IMR-90 (cell line): ENCODE data around the gene PLEKHG5. TPM values are rescaled to one million over a fixed set of nuclear protein-coding genes. Genes with fewer than 3 reads are reported as not detected.

ENCODE experiments used
- ATAC-seq: fragments of 200-7000 bp; cut with Tn5 transposase; 2 replicates; pipeline ENCODE4 v1.9.1; 2020; ENCODE audit warnings: low read depth, mild to moderate bottlenecking, moderate library complexity
- BruUV-seq: library from RNA; stranded (reverse); fragments of 400-500 nt; replicated peaks from 2 replicates; lab custom pipeline; 2021; lab: Mats Ljungman, UMichigan
- CTCF ChIA-PET: fragments of 300-600 bp; formaldehyde crosslinking; extraction: SDS; loops from one replicate; lab custom pipeline; 2021; ENCODE audit warnings: antibody characterized with exemption; lab: Yijun Ruan, JAX
- POLR2A ChIA-PET: fragments of 300-600 bp; sonication (Branson Sonifier 250); formaldehyde crosslinking; loops from one replicate; lab custom pipeline; 2022; ENCODE audit warnings: antibody characterized with exemption; ENCODE audit not compliant: unreplicated experiment; lab: Charles Lee
- DNase-seq: peaks from one replicate; pipeline ENCODE4 v3.0.0; 2013
- H2AFZ ChIP-seq: replicated peaks from 2 replicates; pipeline ENCODE3; 2013; ENCODE audit warnings: low read length, mild to moderate bottlenecking; ENCODE audit not compliant: poor library complexity
- H2AK5ac ChIP-seq: 2 replicates; pipeline ENCODE4 v1.6.1; 2013; ENCODE audit warnings: low read depth, low read length, inconsistent platforms
- H2AK9ac ChIP-seq: replicated peaks from 2 replicates; pipeline ENCODE3; 2013; ENCODE audit warnings: mild to moderate bottlenecking, low read depth, low read length, moderate library complexity; ENCODE audit not compliant: poor library complexity
- H2BK120ac ChIP-seq: 2 replicates; pipeline ENCODE4 v1.6.1; 2013; ENCODE audit warnings: low read depth, low read length, inconsistent platforms
- H2BK15ac ChIP-seq: 3 replicates; pipeline ENCODE4 v1.6.1; 2013; ENCODE audit warnings: low read depth, low read length, inconsistent platforms
- H2BK20ac ChIP-seq: 2 replicates; pipeline ENCODE4 v1.6.1; 2013; ENCODE audit warnings: low read depth, mild to moderate bottlenecking, inconsistent platforms, low read length, moderate library complexity
- H2BK5ac ChIP-seq: 2 replicates; pipeline ENCODE4 v1.6.1; 2013; ENCODE audit warnings: mild to moderate bottlenecking, low read depth, low read length, inconsistent platforms; ENCODE audit not compliant: poor library complexity, severe bottlenecking
- H3K14ac ChIP-seq: replicated peaks from 2 replicates; pipeline ENCODE4 v1.6.1; 2013; ENCODE audit warnings: low read depth, low read length, inconsistent platforms
- H3K18ac ChIP-seq: 2 replicates; pipeline ENCODE4 v1.6.1; 2013; ENCODE audit warnings: low read depth, low read length, control low read depth
- H3K23ac ChIP-seq: 2 replicates; pipeline ENCODE4 v1.6.1; 2013; ENCODE audit warnings: low read depth, low read length, inconsistent platforms
- H3K27ac ChIP-seq: 2 replicates; pipeline ENCODE4 v1.5.1; 2013; ENCODE audit warnings: mild to moderate bottlenecking, control low read depth, low read length; ENCODE audit not compliant: insufficient read depth
- H3K27me3 ChIP-seq: 2 replicates; pipeline ENCODE4 v1.6.1; 2013; ENCODE audit warnings: low read length; ENCODE audit not compliant: control insufficient read depth, insufficient read depth
- H3K36me3 ChIP-seq: 2 replicates; pipeline ENCODE4 v1.6.1; 2013; ENCODE audit warnings: low read length, mixed read lengths; ENCODE audit not compliant: control insufficient read depth, insufficient read depth
- H3K4ac ChIP-seq: 2 replicates; pipeline ENCODE4 v1.6.1; 2013; ENCODE audit warnings: low read depth, low read length, inconsistent platforms
- H3K4me1 ChIP-seq: 2 replicates; pipeline ENCODE4 v1.6.1; 2013; ENCODE audit warnings: low read length, mixed read lengths; ENCODE audit not compliant: control insufficient read depth, insufficient read depth
- H3K4me2 ChIP-seq: 2 replicates; pipeline ENCODE4 v1.6.1; 2013; ENCODE audit warnings: low read depth, mild to moderate bottlenecking, control low read depth, low read length, moderate library complexity
- H3K4me3 ChIP-seq: 2 replicates; pipeline ENCODE4 v1.5.1; 2013; ENCODE audit warnings: low read depth, mild to moderate bottlenecking, control low read depth, low read length, moderate library complexity; ENCODE audit not compliant: insufficient read depth
- H3K56ac ChIP-seq: 2 replicates; pipeline ENCODE4 v1.6.1; 2013; ENCODE audit warnings: low read length, inconsistent platforms; ENCODE audit not compliant: insufficient read depth; ENCODE audit errors: extremely low read depth
- H3K79me1 ChIP-seq, 2 experiments: 2 replicates each; pipeline ENCODE4 v1.6.1; 2013; ENCODE audit warnings: low read length in 2 of 2, inconsistent platforms in 1 of 2, low read depth in 1 of 2
- H3K9ac ChIP-seq: 2 replicates; pipeline ENCODE4 v1.6.1; 2013; ENCODE audit warnings: low read depth, low read length, control low read depth
- H3K9me1 ChIP-seq: 2 replicates; pipeline ENCODE4 v1.6.1; 2013; ENCODE audit warnings: low read length, inconsistent platforms; ENCODE audit not compliant: insufficient read depth
- H3K9me3 ChIP-seq: 2 replicates; pipeline ENCODE4 v1.6.1; 2013; ENCODE audit warnings: low read length; ENCODE audit not compliant: control insufficient read depth, insufficient read depth
- H4K20me1 ChIP-seq: 2 replicates; pipeline ENCODE4 v1.6.1; 2013; ENCODE audit warnings: low read length, inconsistent platforms; ENCODE audit not compliant: insufficient read depth
- H4K5ac ChIP-seq: 2 replicates; pipeline ENCODE4 v1.6.1; 2013; ENCODE audit warnings: mild to moderate bottlenecking, low read depth, low read length, control low read depth
- H4K8ac ChIP-seq, 2 experiments: 2 replicates each; pipeline ENCODE4 v1.6.1; 2013; ENCODE audit warnings: low read depth in 2 of 2, low read length in 2 of 2, control low read depth in 1 of 2, inconsistent platforms in 1 of 2
- H4K91ac ChIP-seq: 2 replicates; pipeline ENCODE4 v1.6.1; 2013; ENCODE audit warnings: low read depth, low read length, inconsistent platforms; ENCODE audit not compliant: insufficient read depth
- CHD1 ChIP-seq: IDR thresholded peaks from 2 replicates; pipeline ENCODE4 v1.6.1; 2012; ENCODE audit warnings: low read depth, low read length, improper control_type of control experiment
- FOS ChIP-seq: fragments of 150-350 bp; IDR thresholded peaks from 2 replicates; pipeline ENCODE4 v1.6.1; 2016; ENCODE audit warnings: low read depth, low read length
- MAFK ChIP-seq: IDR thresholded peaks from 2 replicates; pipeline ENCODE4 v1.6.1; 2012; ENCODE audit warnings: low read depth, low read length, improper control_type of control experiment
- MAZ ChIP-seq: IDR thresholded peaks from 2 replicates; pipeline ENCODE4 v1.6.1; 2012; ENCODE audit warnings: low read depth, mild to moderate bottlenecking, low read length, improper control_type of control experiment, moderate library complexity, borderline replicate concordance
- MXI1 ChIP-seq: IDR thresholded peaks from 2 replicates; pipeline ENCODE4 v1.6.1; 2012; ENCODE audit warnings: low read depth, mild to moderate bottlenecking, low read length, moderate library complexity, borderline replicate concordance
- NFE2L2 ChIP-seq: fragments of 150-350 bp; IDR thresholded peaks from 2 replicates; pipeline ENCODE4 v1.6.1; 2016; ENCODE audit warnings: low read depth, mild to moderate bottlenecking, low read length
- RAD21 ChIP-seq: IDR thresholded peaks from 2 replicates; pipeline ENCODE4 v1.6.1; 2012; ENCODE audit warnings: low read length, improper control_type of control experiment
- RCOR1 ChIP-seq: IDR thresholded peaks from 2 replicates; pipeline ENCODE4 v1.6.1; 2012; ENCODE audit warnings: mild to moderate bottlenecking, low read length, improper control_type of control experiment; ENCODE audit not compliant: insufficient replicate concordance
- RFX5 ChIP-seq: IDR thresholded peaks from 2 replicates; pipeline ENCODE4 v1.8.0; 2012; ENCODE audit warnings: low read depth, mild to moderate bottlenecking, low read length, moderate library complexity
- SMC3 ChIP-seq: fragments of 150-350 bp; IDR thresholded peaks from 2 replicates; pipeline ENCODE4 v1.6.1; 2016; ENCODE audit warnings: low read depth, mild to moderate bottlenecking, antibody characterized with exemption, low read length, moderate library complexity
- WGBS, 2 experiments: methylation state at CpG; one replicate each; pipeline versions ENCODE4 v1.1.5 to v1.1.7; 2013; ENCODE audit warnings: missing lambda C conversion rate in 2 of 2; ENCODE audit not compliant: insufficient read length in 1 of 2; ENCODE audit errors: extremely low coverage in 2 of 2; 5-methylcytosine and 5-hydroxymethylcytosine counted together
- dilution Hi-C: fragments of 300-500 bp; cut with HindIII; formaldehyde crosslinking; loops from one replicate; pipeline ENCODE4 v1.14.3; 2018; ENCODE audit warnings: low sequenced_read_pairs; ENCODE audit not compliant: unreplicated experiment
- in situ Hi-C: fragments of 300-500 bp; cut with MboI; formaldehyde crosslinking; loops from 3 replicates; pipeline ENCODE4 v1.14.3; 2019; ENCODE audit warnings: low sequenced_read_pairs, inconsistent platforms, mixed read lengths
- intact Hi-C: fragments of 100-400 bp; cut with micrococcal nuclease; formaldehyde crosslinking; loops from 2 replicates; pipeline ENCODE4 v1.10.0; 2022
- polyA plus RNA-seq, 3 experiments: library from polyadenylated mRNA; depleted of rRNA; stranded (reverse); fragments of >200 nt; gene quantifications; 2 replicates each; pipeline ENCODE4 v1.2.3, GENCODE V29; 2012; ENCODE audit warnings: low replicate concordance in 1 of 3
- total RNA-seq: library from RNA; depleted of rRNA; stranded (reverse); fragments of >200 nt; gene quantifications from 2 replicates; pipeline ENCODE4 v1.2.3, GENCODE V29; 2012
- TF ChIP-seq, protein P1 (sequence below): conservative IDR thresholded peaks from 2 replicates; pipeline ENCODE4 v1.5.1; 2012; ENCODE audit warnings: mild to moderate bottlenecking, low read depth, low read length, improper control_type of control experiment
- TF ChIP-seq, protein P2 (sequence below): fragments of 150-350 bp; IDR thresholded peaks from 2 replicates; pipeline ENCODE4 v1.6.1; 2016; ENCODE audit warnings: low read depth, mild to moderate bottlenecking, low read length, moderate library complexity, borderline replicate concordance
- TF ChIP-seq, protein P3 (sequence below): fragments of 150-350 bp; IDR thresholded peaks from 2 replicates; pipeline ENCODE4 v1.6.1; 2017; ENCODE audit warnings: mild to moderate bottlenecking, antibody characterized with exemption, low read length, low read depth

The PLEKHG5 gene
- total and polyA plus RNA-seq, 2 of the 4 experiments (the other 2 are of a cell fraction), result 4.8 to 11.6 TPM

GRCh38 chr1:6507037-6507428 is 15.6 kb upstream of the PLEKHG5 start:
- Histone ChIP-seq H3K56ac (no peak overlapping the region), H3K36me3 (no peaks in the 10 kb centered on the region), H2BK20ac (no peak overlapping the region), H2AK5ac (no peak overlapping the region), H3K18ac (no peak overlapping the region), H3K9me3 (no peaks in the 10 kb centered on the region), H3K4me2 (no peak overlapping the region), H2BK120ac (no peak overlapping the region), H3K79me1 (no peaks in the 10 kb centered on the region), H2BK15ac (no peak overlapping the region), H2AK9ac (peak overlapping the region; percentile 48), H4K8ac (no peak overlapping the region), H2AFZ (no peak overlapping the region), H3K23ac (no peak overlapping the region), H3K4ac (no peak overlapping the region; the same call in 1 of the 2 replicates), H3K27me3 (peaks cover 4% of the 10 kb centered on the region; the same call in 1 of the 2 replicates), H3K27ac (no peak overlapping the region), H2BK5ac (no peak overlapping the region), H3K14ac (no peak overlapping the region), H4K20me1 (no peaks in the 10 kb centered on the region), H3K4me1 (no peaks in the 10 kb centered on the region), H4K5ac (no peak overlapping the region), H4K91ac (no peak overlapping the region), H3K4me3 (no peak overlapping the region), H3K9me1 (no peaks in the 10 kb centered on the region), H3K9ac (no peak overlapping the region)
- dilution Hi-C loops (no loop called here), intact Hi-C loops (no loop called here), in situ Hi-C loops (no loop called here)
- BruUV-seq, result no TSS peak
- TF ChIP-seq CHD1 (no peak), RAD21 (no peak), SMC3 (no peak), MAZ (no peak), MXI1 (no peak), FOS (no peak), MAFK (no peak), RCOR1 (no peak), NFE2L2 (no peak), RFX5 (no peak)
- TF ChIP-seq, protein P1, sequence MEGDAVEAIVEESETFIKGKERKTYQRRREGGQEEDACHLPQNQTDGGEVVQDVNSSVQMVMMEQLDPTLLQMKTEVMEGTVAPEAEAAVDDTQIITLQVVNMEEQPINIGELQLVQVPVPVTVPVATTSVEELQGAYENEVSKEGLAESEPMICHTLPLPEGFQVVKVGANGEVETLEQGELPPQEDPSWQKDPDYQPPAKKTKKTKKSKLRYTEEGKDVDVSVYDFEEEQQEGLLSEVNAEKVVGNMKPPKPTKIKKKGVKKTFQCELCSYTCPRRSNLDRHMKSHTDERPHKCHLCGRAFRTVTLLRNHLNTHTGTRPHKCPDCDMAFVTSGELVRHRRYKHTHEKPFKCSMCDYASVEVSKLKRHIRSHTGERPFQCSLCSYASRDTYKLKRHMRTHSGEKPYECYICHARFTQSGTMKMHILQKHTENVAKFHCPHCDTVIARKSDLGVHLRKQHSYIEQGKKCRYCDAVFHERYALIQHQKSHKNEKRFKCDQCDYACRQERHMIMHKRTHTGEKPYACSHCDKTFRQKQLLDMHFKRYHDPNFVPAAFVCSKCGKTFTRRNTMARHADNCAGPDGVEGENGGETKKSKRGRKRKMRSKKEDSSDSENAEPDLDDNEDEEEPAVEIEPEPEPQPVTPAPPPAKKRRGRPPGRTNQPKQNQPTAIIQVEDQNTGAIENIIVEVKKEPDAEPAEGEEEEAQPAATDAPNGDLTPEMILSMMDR, result no peak
- TF ChIP-seq, protein P2, sequence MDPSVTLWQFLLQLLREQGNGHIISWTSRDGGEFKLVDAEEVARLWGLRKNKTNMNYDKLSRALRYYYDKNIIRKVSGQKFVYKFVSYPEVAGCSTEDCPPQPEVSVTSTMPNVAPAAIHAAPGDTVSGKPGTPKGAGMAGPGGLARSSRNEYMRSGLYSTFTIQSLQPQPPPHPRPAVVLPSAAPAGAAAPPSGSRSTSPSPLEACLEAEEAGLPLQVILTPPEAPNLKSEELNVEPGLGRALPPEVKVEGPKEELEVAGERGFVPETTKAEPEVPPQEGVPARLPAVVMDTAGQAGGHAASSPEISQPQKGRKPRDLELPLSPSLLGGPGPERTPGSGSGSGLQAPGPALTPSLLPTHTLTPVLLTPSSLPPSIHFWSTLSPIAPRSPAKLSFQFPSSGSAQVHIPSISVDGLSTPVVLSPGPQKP, result no peak
- TF ChIP-seq, protein P3, sequence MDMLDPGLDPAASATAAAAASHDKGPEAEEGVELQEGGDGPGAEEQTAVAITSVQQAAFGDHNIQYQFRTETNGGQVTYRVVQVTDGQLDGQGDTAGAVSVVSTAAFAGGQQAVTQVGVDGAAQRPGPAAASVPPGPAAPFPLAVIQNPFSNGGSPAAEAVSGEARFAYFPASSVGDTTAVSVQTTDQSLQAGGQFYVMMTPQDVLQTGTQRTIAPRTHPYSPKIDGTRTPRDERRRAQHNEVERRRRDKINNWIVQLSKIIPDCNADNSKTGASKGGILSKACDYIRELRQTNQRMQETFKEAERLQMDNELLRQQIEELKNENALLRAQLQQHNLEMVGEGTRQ, result no peak
- ChIA-PET CTCF (interaction anchor here (0.6 kb wide), 1 partner anchor 756 kb away, joined by 3 read pairs; no protein-coding TSS in a partner anchor), POLR2A (no interaction called here)
- DNase-seq, result no peak
- ATAC-seq, result no peak
- 64% methylated on average over 5 of the region's 7 CpGs; no CpG with 5 or more reads in 1 of the 2 experiments for WGBS, 2 experiments
